ENCODE data around the gene CACNA1E. TPM values are rescaled to one million over a fixed set of nuclear protein-coding genes. Genes with fewer than 3 reads are reported as not detected.

CACNA1E gene
- total RNA-seq, 1 donor from 2014 or later, result 0.06 TPM

DNA sequence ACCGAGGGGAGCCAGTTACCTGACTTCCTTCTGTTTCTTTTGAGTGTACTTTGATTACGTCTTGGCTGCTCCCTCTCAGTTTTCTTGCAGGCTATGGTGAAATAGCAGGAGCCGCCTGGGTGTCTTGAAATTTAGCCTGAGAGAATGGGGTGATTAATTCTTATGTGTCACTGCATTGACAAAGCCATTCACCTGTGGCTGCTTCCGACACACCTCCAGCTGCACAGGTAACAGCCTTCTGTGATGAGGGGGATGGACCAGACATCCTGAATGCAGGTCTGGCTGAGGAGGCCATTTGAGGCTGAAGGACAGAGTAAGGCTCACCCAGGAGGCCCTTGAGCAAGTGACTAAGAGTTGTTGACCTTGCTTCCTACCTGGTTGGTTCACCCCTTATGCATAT lies 16.5 kb downstream of the CACNA1E start:
- H3K4me1 ChIP-seq, result peaks cover 4% of the 10 kb centered on the region
- H3K27ac ChIP-seq, result no peak overlapping the region
- no peaks in the 10 kb centered on the region for H3K36me3 ChIP-seq
- TF ChIP-seq, protein P1, sequence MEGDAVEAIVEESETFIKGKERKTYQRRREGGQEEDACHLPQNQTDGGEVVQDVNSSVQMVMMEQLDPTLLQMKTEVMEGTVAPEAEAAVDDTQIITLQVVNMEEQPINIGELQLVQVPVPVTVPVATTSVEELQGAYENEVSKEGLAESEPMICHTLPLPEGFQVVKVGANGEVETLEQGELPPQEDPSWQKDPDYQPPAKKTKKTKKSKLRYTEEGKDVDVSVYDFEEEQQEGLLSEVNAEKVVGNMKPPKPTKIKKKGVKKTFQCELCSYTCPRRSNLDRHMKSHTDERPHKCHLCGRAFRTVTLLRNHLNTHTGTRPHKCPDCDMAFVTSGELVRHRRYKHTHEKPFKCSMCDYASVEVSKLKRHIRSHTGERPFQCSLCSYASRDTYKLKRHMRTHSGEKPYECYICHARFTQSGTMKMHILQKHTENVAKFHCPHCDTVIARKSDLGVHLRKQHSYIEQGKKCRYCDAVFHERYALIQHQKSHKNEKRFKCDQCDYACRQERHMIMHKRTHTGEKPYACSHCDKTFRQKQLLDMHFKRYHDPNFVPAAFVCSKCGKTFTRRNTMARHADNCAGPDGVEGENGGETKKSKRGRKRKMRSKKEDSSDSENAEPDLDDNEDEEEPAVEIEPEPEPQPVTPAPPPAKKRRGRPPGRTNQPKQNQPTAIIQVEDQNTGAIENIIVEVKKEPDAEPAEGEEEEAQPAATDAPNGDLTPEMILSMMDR (IDR thresholded peaks at IDR 0.05), result no peak
- ATAC-seq, result no peak
- intact Hi-C loops (cut with DNase I), result no loop called here
- H3K9me3 ChIP-seq, result no peaks in the 10 kb centered on the region
- no peak for DNase-seq
- H3K4me3 ChIP-seq, result no peak overlapping the region
- no peaks in the 10 kb centered on the region for H3K27me3 ChIP-seq

DNA sequence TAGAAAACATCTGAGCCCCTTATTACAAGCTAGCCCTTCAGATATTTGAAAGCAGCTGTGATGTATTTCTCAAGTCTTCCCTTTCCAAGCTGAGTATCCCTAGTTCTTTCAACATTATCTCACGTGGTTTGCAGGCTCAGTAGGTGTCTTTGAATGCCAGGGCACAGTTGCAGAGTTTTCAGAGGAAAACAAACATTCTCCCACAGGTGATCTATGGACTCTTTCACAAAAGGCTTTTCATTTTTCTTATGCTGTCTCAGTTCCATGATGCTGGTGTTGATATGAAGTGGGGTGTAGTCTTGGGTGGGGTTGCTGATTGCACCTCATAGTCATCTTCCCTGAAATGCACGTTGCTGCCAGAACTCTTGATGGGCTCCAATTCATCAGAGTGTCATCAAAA lies 17.3 kb downstream of the CACNA1E start:
- Histone ChIP-seq H3K4me3 (no peak overlapping the region), H3K27ac (no peak overlapping the region), H3K4me1 (peaks cover 4% of the 10 kb centered on the region), H3K27me3 (no peaks in the 10 kb centered on the region), H3K9me3 (no peaks in the 10 kb centered on the region), H3K36me3 (no peaks in the 10 kb centered on the region)
- intact Hi-C loops (cut with DNase I), result no loop called here
- no peak for ATAC-seq
- DNase-seq, result no peak
- TF ChIP-seq, protein P1 (IDR thresholded peaks at IDR 0.05), result no peak

DNA sequence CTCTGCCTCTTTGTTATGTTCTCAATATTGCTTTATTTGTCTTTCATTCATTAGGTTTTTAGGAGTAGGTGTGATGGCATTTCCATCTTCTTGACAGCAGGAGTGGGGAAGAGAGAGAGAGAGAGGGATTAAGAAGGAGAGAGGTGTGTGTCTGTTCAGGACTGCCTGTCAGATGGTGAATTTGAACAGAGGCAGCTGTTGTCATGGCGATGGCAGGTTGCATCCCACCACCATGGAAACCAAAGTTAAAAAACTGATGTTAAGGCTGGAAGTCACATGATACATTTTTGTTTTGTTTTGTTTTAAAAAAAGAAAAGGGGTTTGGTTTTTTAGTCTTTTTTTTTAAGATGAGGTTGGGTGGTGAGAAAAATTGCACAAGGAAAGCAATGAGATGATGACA lies 18.3 kb downstream of the CACNA1E start:
- Histone ChIP-seq H3K4me3 (no peak overlapping the region), H3K27me3 (no peaks in the 10 kb centered on the region), H3K9me3 (no peaks in the 10 kb centered on the region), H3K27ac (no peak overlapping the region), H3K4me1 (peaks cover 4% of the 10 kb centered on the region), H3K36me3 (no peaks in the 10 kb centered on the region)
- TF ChIP-seq, protein P1 (IDR thresholded peaks at IDR 0.05), result no peak
- ATAC-seq (no peak), DNase-seq (no peak)
- intact Hi-C loops (cut with DNase I), result no loop called here

DNA sequence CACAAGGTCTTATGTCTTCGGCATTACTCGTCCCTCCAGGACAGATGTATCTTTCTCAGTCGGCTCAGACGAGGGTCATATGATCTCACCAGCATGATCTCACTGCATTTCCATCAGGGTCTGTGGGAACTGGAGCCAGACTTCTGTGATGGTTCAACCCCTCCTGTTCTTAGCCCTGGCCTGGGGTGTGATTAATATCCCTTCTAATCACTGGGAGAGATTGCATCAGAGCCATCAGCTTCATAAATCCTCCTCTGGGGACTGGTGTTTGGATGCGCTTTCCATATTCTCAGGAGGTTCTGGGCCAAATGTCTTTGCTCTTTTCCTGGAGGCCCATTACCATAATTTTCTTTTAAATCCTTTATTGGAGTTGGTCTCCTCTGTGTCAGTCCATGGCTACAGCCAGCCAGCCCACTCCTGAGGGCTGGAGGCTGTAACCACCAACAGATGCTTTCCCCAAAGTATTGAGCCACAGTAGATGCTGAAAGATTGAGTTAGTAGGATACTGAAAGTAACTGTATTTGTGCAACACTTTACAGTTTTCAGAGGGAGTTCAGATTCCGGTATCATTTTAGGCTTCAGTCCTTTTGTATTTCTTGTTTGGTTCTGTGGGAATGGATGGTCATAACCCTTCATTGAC lies 20.0 kb downstream of the CACNA1E start:
- Histone ChIP-seq H3K9me3 (no peaks in the 10 kb centered on the region), H3K27me3 (no peaks in the 10 kb centered on the region), H3K4me3 (no peak overlapping the region), H3K4me1 (peaks cover 4% of the 10 kb centered on the region), H3K27ac (no peak overlapping the region), H3K36me3 (no peaks in the 10 kb centered on the region)
- DNase-seq (no peak), ATAC-seq (no peak)
- intact Hi-C loops (cut with DNase I), result no loop called here
- TF ChIP-seq, protein P1 (IDR thresholded peaks at IDR 0.05), result no peak

DNA sequence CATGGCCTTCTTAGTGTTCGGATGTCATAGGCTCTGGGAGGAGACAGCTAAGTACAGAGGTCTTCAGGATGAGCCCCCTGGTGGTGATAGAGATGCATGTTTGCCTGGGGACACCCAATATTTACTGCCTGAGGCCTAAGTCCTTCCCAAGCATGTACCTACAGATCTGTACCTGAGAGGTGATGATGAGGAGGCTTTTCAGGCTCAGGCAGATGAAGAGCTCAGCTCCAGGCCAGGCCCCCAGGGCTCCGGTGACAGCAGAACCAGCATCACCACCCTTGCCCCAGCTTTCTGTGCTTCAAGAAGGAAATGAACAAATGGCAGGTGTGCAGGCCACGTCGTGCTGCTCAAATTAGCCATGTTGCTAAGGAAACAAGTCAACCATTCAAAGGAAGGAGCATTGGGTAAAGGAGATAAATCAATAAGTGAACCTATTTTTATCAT lies 21.1 kb downstream of the CACNA1E start:
- no peaks in the 10 kb centered on the region for H3K36me3 ChIP-seq
- peaks cover 4% of the 10 kb centered on the region for H3K4me1 ChIP-seq
- DNase-seq (no peak), ATAC-seq (peak; percentile 7)
- no peaks in the 10 kb centered on the region for H3K9me3 ChIP-seq
- H3K27ac ChIP-seq, result no peak overlapping the region
- H3K4me3 ChIP-seq, result no peak overlapping the region
- intact Hi-C loops (cut with DNase I), result no loop called here
- TF ChIP-seq, protein P1 (IDR thresholded peaks at IDR 0.05), result no peak
- H3K27me3 ChIP-seq, result no peaks in the 10 kb centered on the region
